Measurements from ENCODE around the gene PCDH11Y. TPM values are rescaled to one million over a fixed set of nuclear protein-coding genes. Genes with fewer than 3 reads are reported as not detected.
"Not testable (repeated sequence)": the region's sequence is repeated elsewhere in the genome, so short reads cannot be mapped to it uniquely, and the experiment has no call there.

The PCDH11Y gene
- 0.46 TPM for total RNA-seq
- long read RNA-seq, result 0 reads

- H3K36me3 ChIP-seq; H3K4me3 ChIP-seq; H3K9me3 ChIP-seq; H3K27ac ChIP-seq; H3K4me1 ChIP-seq; H3K27me3 ChIP-seq; intact Hi-C loops (cut with DNase I): not testable (repeated sequence)
- ATAC-seq (peak; percentile 86), DNase-seq (peak; percentile 61)
Observed at GRCh38 chrY:5000057-5000456, at the start of gene PCDH11Y. PCDH11Y (plus strand) TSS chrY:5000296; CDS start chrY:5057100, 56,804 bp downstream.

- intact Hi-C loops (cut with DNase I); H3K36me3 ChIP-seq; H3K9me3 ChIP-seq; H3K4me3 ChIP-seq; H3K27me3 ChIP-seq; DNase-seq; H3K27ac ChIP-seq; ATAC-seq; H3K4me1 ChIP-seq: not testable (repeated sequence)
Observed at GRCh38 chrY:4967894-4968293, 32.2 kb upstream of the PCDH11Y start.

- H3K27me3 ChIP-seq; H3K9me3 ChIP-seq; H3K4me3 ChIP-seq; H3K27ac ChIP-seq; DNase-seq; H3K4me1 ChIP-seq; intact Hi-C loops (cut with DNase I); H3K36me3 ChIP-seq: not testable (repeated sequence)
- peak; percentile 88 for ATAC-seq
- TF ChIP-seq CTCF (IDR thresholded peaks at IDR 0.05), result peak; percentile 16
Observed at GRCh38 chrY:4991743-4992400, 8.2 kb upstream of the PCDH11Y start.

- H3K9me3 ChIP-seq; intact Hi-C loops (cut with DNase I); ATAC-seq; H3K4me1 ChIP-seq; H3K4me3 ChIP-seq; H3K27me3 ChIP-seq; DNase-seq; H3K27ac ChIP-seq; H3K36me3 ChIP-seq: not testable (repeated sequence)
Observed at GRCh38 chrY:4994892-4995291, 5.2 kb upstream of the PCDH11Y start.

- H3K9me3 ChIP-seq; H3K27ac ChIP-seq; H3K4me3 ChIP-seq; intact Hi-C loops (cut with DNase I); H3K36me3 ChIP-seq; H3K27me3 ChIP-seq; DNase-seq; H3K4me1 ChIP-seq; ATAC-seq: not testable (repeated sequence)
Observed at GRCh38 chrY:5002476-5003184, 2.5 kb downstream of the PCDH11Y start.

GRCh38 chrY:5038972-5039523, 39.0 kb downstream of the PCDH11Y start:
- H3K4me1 ChIP-seq; H3K36me3 ChIP-seq; H3K9me3 ChIP-seq; intact Hi-C loops (cut with DNase I); H3K4me3 ChIP-seq; DNase-seq; H3K27ac ChIP-seq; H3K27me3 ChIP-seq; ATAC-seq: not testable (repeated sequence)

- H3K9me3 ChIP-seq; H3K36me3 ChIP-seq; H3K4me3 ChIP-seq; intact Hi-C loops (cut with DNase I); H3K4me1 ChIP-seq; ATAC-seq; H3K27me3 ChIP-seq; H3K27ac ChIP-seq; DNase-seq: not testable (repeated sequence)
Observed at GRCh38 chrY:5083017-5083416, 82.9 kb downstream of the PCDH11Y start.

GRCh38 chrY:5182998-5183397, 182.9 kb downstream of the PCDH11Y start:
- ATAC-seq; DNase-seq; H3K4me3 ChIP-seq; H3K36me3 ChIP-seq; H3K9me3 ChIP-seq; H3K4me1 ChIP-seq; intact Hi-C loops (cut with DNase I); H3K27ac ChIP-seq; H3K27me3 ChIP-seq: not testable (repeated sequence)

- H3K36me3 ChIP-seq; intact Hi-C loops (cut with DNase I); ATAC-seq; H3K4me1 ChIP-seq; H3K27me3 ChIP-seq; H3K9me3 ChIP-seq; DNase-seq; H3K27ac ChIP-seq; H3K4me3 ChIP-seq: not testable (repeated sequence)
Observed at GRCh38 chrY:5215116-5215515, 215.0 kb downstream of the PCDH11Y start.

- intact Hi-C loops (cut with DNase I); H3K36me3 ChIP-seq; H3K27ac ChIP-seq; DNase-seq; H3K9me3 ChIP-seq; H3K4me1 ChIP-seq; H3K4me3 ChIP-seq; H3K27me3 ChIP-seq; ATAC-seq: not testable (repeated sequence)
Observed at GRCh38 chrY:5324931-5325330, 324.8 kb downstream of the PCDH11Y start.

- H3K36me3 ChIP-seq; ATAC-seq; DNase-seq; intact Hi-C loops (cut with DNase I); H3K4me3 ChIP-seq; H3K27me3 ChIP-seq; H3K4me1 ChIP-seq; H3K9me3 ChIP-seq; H3K27ac ChIP-seq: not testable (repeated sequence)
Observed at GRCh38 chrY:5342220-5342619, 342.1 kb downstream of the PCDH11Y start.

GRCh38 chrY:5543705-5544104, 543.6 kb downstream of the PCDH11Y start:
- H3K27ac ChIP-seq; H3K4me1 ChIP-seq; H3K36me3 ChIP-seq; H3K4me3 ChIP-seq; H3K9me3 ChIP-seq; H3K27me3 ChIP-seq; DNase-seq; intact Hi-C loops (cut with DNase I); ATAC-seq: not testable (repeated sequence)

GRCh38 chrY:5638589-5638988, 638.5 kb downstream of the PCDH11Y start:
- H3K9me3 ChIP-seq; H3K4me3 ChIP-seq; H3K27ac ChIP-seq; H3K4me1 ChIP-seq; intact Hi-C loops (cut with DNase I); DNase-seq; ATAC-seq; H3K36me3 ChIP-seq; H3K27me3 ChIP-seq: not testable (repeated sequence)
